A673 (cell line): ENCODE results near the gene TRIM40. TPM values are rescaled to one million over a fixed set of nuclear protein-coding genes. Genes with fewer than 3 reads are reported as not detected.
A peak's percentile ranks its signal among the peaks of the same experiment; 100 is the strongest.

Experiments
- BruUV-seq: library from RNA; stranded (reverse); fragments of 400-500 nt; replicated peaks from 2 replicates; lab custom pipeline; 2021; lab: Mats Ljungman, UMichigan
- CTCF ChIA-PET: fragments of 300-600 bp; sonication (Branson Sonifier 250); formaldehyde crosslinking; loops from one replicate; lab custom pipeline; 2022; ENCODE audit warnings: antibody characterized with exemption; lab: Charles Lee
- POLR2A ChIA-PET: fragments of 300-600 bp; sonication (Branson Sonifier 250); formaldehyde crosslinking; loops from one replicate; lab custom pipeline; 2022; ENCODE audit warnings: antibody characterized with exemption; ENCODE audit not compliant: low non-redundant PET; lab: Charles Lee
- DNase-seq: peaks from one replicate; pipeline ENCODE4 v3.0.0-alpha.2; 2015; ENCODE audit warnings: low spot score
- H3K27ac ChIP-seq: fragments of 200-600 bp; sonication (generic); 2 replicates; pipeline ENCODE4 v1.5.1; 2016; ENCODE audit warnings: mixed run types, low read depth, mild to moderate bottlenecking, mixed read lengths, antibody characterized with exemption, low read length; ENCODE audit not compliant: poor library complexity, severe bottlenecking
- H3K27me3 ChIP-seq: fragments of 200-600 bp; sonication (generic); replicated peaks from 2 replicates; pipeline ENCODE4 v1.6.1; 2017; ENCODE audit warnings: mixed run types, low read depth, mild to moderate bottlenecking, mixed read lengths, antibody characterized with exemption, low read length; ENCODE audit not compliant: insufficient read depth, poor library complexity
- H3K36me3 ChIP-seq: fragments of 200-600 bp; sonication (generic); 2 replicates; pipeline ENCODE4 v1.6.1; 2016; ENCODE audit warnings: mixed run types, mild to moderate bottlenecking, mixed read lengths, antibody characterized with exemption, low read length; ENCODE audit not compliant: insufficient read depth, poor library complexity, severe bottlenecking
- H3K4me1 ChIP-seq: fragments of 200-600 bp; sonication (generic); 2 replicates; pipeline ENCODE4 v1.6.1; 2017; ENCODE audit warnings: mixed run types, mild to moderate bottlenecking, mixed read lengths, antibody characterized with exemption, low read length; ENCODE audit not compliant: insufficient read depth, poor library complexity, severe bottlenecking
- H3K4me3 ChIP-seq: fragments of 200-600 bp; sonication (generic); 2 replicates; pipeline ENCODE4 v1.5.1; 2016; ENCODE audit warnings: low read depth, mixed run types, mild to moderate bottlenecking, mixed read lengths, low read length; ENCODE audit not compliant: poor library complexity, severe bottlenecking
- H3K9me3 ChIP-seq: fragments of 200-600 bp; sonication (generic); 2 replicates; pipeline ENCODE4 v1.6.1; 2016; ENCODE audit warnings: mixed run types, low read depth, mild to moderate bottlenecking, mixed read lengths, antibody characterized with exemption, low read length; ENCODE audit not compliant: poor library complexity, severe bottlenecking
- EZH2 ChIP-seq: fragments of 200-600 bp; sonication (generic); IDR thresholded peaks from 2 replicates; pipeline ENCODE4 v1.6.1; 2017; ENCODE audit warnings: borderline replicate concordance, low read depth, mild to moderate bottlenecking, mixed read lengths, antibody characterized with exemption, low read length; ENCODE audit not compliant: poor library complexity, severe bottlenecking
- intact Hi-C: fragments of 100-400 bp; cut with micrococcal nuclease; formaldehyde crosslinking; loops from one replicate; pipeline ENCODE4 v1.10.0; 2022; ENCODE audit not compliant: unreplicated experiment
- total RNA-seq: library from RNA; stranded (reverse); gene quantifications from 2 replicates; pipeline ENCODE4 v1.2.3, GENCODE V29; 2021
- TF ChIP-seq, protein P1 (sequence below): fragments of 300-800, 200-600 bp; sonication (generic); conservative IDR thresholded peaks from 2 replicates; pipeline ENCODE4 v1.5.1; 2017; ENCODE audit warnings: low read depth, mild to moderate bottlenecking, antibody characterized with exemption, low read length, moderate library complexity, mixed read lengths

TRIM40 gene
- total RNA-seq, 1 experiment from 2014 or later = not detected

GRCh38 chr6:30169658-30170614 is 34.0 kb downstream of the TRIM40 start:
- H3K27ac ChIP-seq = no peak overlapping the region
- POLR2A ChIA-PET = no interaction called here
- intact Hi-C loops = loop anchor here (1.0 to 2.0 kb wide), 2 partner anchors 67 to 321 kb away; no protein-coding TSS in a partner anchor
- H3K36me3 ChIP-seq = no peaks in the 10 kb centered on the region
- no peaks in the 10 kb centered on the region for H3K4me1 ChIP-seq
- BruUV-seq = no TSS peak
- no peak for TF ChIP-seq EZH2
- TF ChIP-seq, protein P1, sequence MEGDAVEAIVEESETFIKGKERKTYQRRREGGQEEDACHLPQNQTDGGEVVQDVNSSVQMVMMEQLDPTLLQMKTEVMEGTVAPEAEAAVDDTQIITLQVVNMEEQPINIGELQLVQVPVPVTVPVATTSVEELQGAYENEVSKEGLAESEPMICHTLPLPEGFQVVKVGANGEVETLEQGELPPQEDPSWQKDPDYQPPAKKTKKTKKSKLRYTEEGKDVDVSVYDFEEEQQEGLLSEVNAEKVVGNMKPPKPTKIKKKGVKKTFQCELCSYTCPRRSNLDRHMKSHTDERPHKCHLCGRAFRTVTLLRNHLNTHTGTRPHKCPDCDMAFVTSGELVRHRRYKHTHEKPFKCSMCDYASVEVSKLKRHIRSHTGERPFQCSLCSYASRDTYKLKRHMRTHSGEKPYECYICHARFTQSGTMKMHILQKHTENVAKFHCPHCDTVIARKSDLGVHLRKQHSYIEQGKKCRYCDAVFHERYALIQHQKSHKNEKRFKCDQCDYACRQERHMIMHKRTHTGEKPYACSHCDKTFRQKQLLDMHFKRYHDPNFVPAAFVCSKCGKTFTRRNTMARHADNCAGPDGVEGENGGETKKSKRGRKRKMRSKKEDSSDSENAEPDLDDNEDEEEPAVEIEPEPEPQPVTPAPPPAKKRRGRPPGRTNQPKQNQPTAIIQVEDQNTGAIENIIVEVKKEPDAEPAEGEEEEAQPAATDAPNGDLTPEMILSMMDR = peak; percentile 79
- H3K27me3 ChIP-seq = peaks cover 56% of the 10 kb centered on the region
- peak; percentile 73 for DNase-seq
- H3K9me3 ChIP-seq = no peaks in the 10 kb centered on the region
- CTCF ChIA-PET = no interaction called here
- no peak overlapping the region for H3K4me3 ChIP-seq

- CTCF ChIA-PET = no interaction called here
- intact Hi-C loops = loop anchor here (2.0 kb wide), 1 partner anchor 323 kb away; no protein-coding TSS in a partner anchor
- no peak overlapping the region for H3K4me3 ChIP-seq
Measured at GRCh38 chr6:30171677-30172471, 35.9 kb downstream of the TRIM40 start.

DNA sequence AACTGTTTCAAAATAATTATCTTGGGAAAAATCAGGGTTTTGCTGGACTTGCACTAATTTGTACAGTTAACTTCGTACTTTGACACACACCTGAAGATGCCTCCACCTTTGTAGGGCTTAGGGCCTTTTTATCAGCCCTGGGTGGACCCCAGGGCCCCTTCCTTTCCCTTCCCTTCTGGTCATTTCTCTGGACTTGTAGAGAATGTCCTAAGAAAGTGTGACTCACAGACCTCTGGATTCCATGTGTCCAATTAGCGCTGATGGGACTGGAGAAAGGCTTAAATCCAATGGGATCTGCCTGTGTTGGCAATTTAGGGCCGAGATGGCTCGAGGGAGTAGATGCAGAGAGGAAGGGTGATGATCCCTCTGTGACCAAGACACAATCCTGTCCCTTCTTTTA is 36.7 kb downstream of the TRIM40 start:
- Histone ChIP-seq H3K36me3 (no peaks in the 10 kb centered on the region), H3K4me3 (no peak overlapping the region), H3K27me3 (peaks cover 78% of the 10 kb centered on the region), H3K9me3 (no peaks in the 10 kb centered on the region), H3K4me1 (no peaks in the 10 kb centered on the region), H3K27ac (no peak overlapping the region)
- DNase-seq = no peak
- POLR2A ChIA-PET = no interaction called here
- CTCF ChIA-PET = no interaction called here
- intact Hi-C loops = no loop called here
- no TSS peak for BruUV-seq
- TF ChIP-seq EZH2 = no peak
- TF ChIP-seq, protein P1 = no peak

More at GRCh38 chr6:30171677-30172471, 35.9 kb downstream of the TRIM40 start:
- Histone ChIP-seq H3K36me3 (no peaks in the 10 kb centered on the region), H3K27ac (no peak overlapping the region), H3K4me1 (no peaks in the 10 kb centered on the region), H3K9me3 (no peaks in the 10 kb centered on the region), H3K27me3 (peaks cover 75% of the 10 kb centered on the region)
- no peak for DNase-seq
- POLR2A ChIA-PET = no interaction called here
- no TSS peak for BruUV-seq
- TF ChIP-seq, protein P1 = no peak
- TF ChIP-seq EZH2 = peak; percentile 65
